ENCODE measurements around the gene BICD2. TPM values are rescaled to one million over a fixed set of nuclear protein-coding genes. Genes with fewer than 3 reads are reported as not detected.

The BICD2 gene
- total and polyA plus RNA-seq, 10 of the 15 experiments (the other 5 are each of a cell fraction or from before 2014, with no cell fraction given), result 5.3 to 25.5 (median 14.4) TPM

GRCh38 chr9:92715488-92716231 lies 49.0 kb downstream of the BICD2 start:
- no TSS peak for BruUV-seq (replicated peaks)
- WGBS (ENCODE audit: insufficient coverage, insufficient replicate concordance, low lambda C conversion rate, missing lambda C conversion rate), result 85% methylated on average over 17 of the region's 17 CpGs
- no peak for ATAC-seq
- Histone ChIP-seq H4K20me1 (ENCODE audit: control insufficient read depth, insufficient read depth) (no peaks in the 10 kb centered on the region; the same call in 1 of the 2 replicates), H3K36me3 (ENCODE audit: control insufficient read depth in 2 of 2, insufficient read depth in 2 of 2, low read length in 1 of 2) (peaks cover 34 to 68% of the 10 kb centered on the region in 2 experiments), H3K9me3 (replicated peaks; ENCODE audit: control insufficient read depth, insufficient read depth, low read length) (no peaks in the 10 kb centered on the region), H3K4me3 (no peak overlapping the region), H3K4me1 (ENCODE audit: control insufficient read depth, insufficient read depth, low read length) (peaks cover 38% of the 10 kb centered on the region), H3K4me2 (ENCODE audit: control insufficient read depth, insufficient read depth) (no peak overlapping the region), H3K9ac (ENCODE audit: control insufficient read depth, insufficient read depth, low read length) (no peak overlapping the region), H3K27me3 (replicated peaks in 1 of 2; ENCODE audit: control insufficient read depth in 2 of 2, insufficient read depth in 2 of 2, low read length in 1 of 2) (no peaks in the 10 kb centered on the region), H2AFZ (ENCODE audit: control insufficient read depth, low read depth, low read length) (no peak overlapping the region), H3K27ac (ENCODE audit: control insufficient read depth, insufficient read depth) (no peak overlapping the region), H3K79me2 (ENCODE audit: control insufficient read depth, insufficient read depth, low read length) (peaks cover 2% of the 10 kb centered on the region; the same call in 1 of the 2 replicates)
- ChIA-PET SMC1A (ENCODE audit: uncharacterized antibody, unreplicated experiment) (interaction anchor here (2.0 to 4.5 kb wide), 2 partner anchors 74 to 76 kb away, joined by 9 to 31 read pairs; no protein-coding TSS in a partner anchor), POLR2A (no interaction called here), CTCF (interaction anchor here (0.7 to 10.7 kb wide), 10 partner anchors 15 to 580 kb away, joined by 3 to 156 read pairs (median 4); no protein-coding TSS in a partner anchor), RAD21 (ENCODE audit: unreplicated experiment) (interaction anchor here (4.5 kb wide), 1 partner anchor 75 kb away, joined by 32 read pairs; no protein-coding TSS in a partner anchor)
- FAIRE-seq, result no peak
- in situ Hi-C loops (cut with MboI) (loop anchor here (5.0 kb wide), 1 partner anchor 77 kb away; no protein-coding TSS in a partner anchor), intact Hi-C loops (cut with micrococcal nuclease; ENCODE audit: unreplicated experiment) (loop anchor here (1.0 kb wide), 2 partner anchors 49 to 75 kb away; partner anchors contain the start of gene BICD2)
- no peak for DNase-seq (ENCODE audit: low read depth, low spot score)
- TF ChIP-seq PKNOX1 (IDR thresholded peaks at IDR 0.05) (no peak), MAX (IDR thresholded peaks at IDR 0.05; ENCODE audit: low read depth, low read length) (no peak), SPI1 (IDR thresholded peaks at IDR 0.05; ENCODE audit: borderline replicate concordance, insufficient read depth, low read depth, low read length) (no peak), ZBTB40 (IDR thresholded peaks at IDR 0.05; ENCODE audit: borderline replicate concordance) (no peak), IKZF1 (conservative IDR thresholded peaks at IDR 0.05) (no peak), SRF (IDR thresholded peaks at IDR 0.05; ENCODE audit: low read depth in 2 of 2, low read length in 2 of 2) (no peak), ZBED1 (IDR thresholded peaks at IDR 0.05; ENCODE audit: borderline replicate concordance) (no peak), SMAD5 (IDR thresholded peaks at IDR 0.05; ENCODE audit: low read depth) (no peak), HCFC1 (IDR thresholded peaks at IDR 0.05; ENCODE audit: low read length) (no peak), CEBPB (IDR thresholded peaks at IDR 0.05; ENCODE audit: borderline replicate concordance in 1 of 2, low read depth in 2 of 2, low read length in 2 of 2) (no peak), BCL3 (IDR thresholded peaks at IDR 0.05; ENCODE audit: borderline replicate concordance, insufficient read depth, low read depth, low read length, poor library complexity, severe bottlenecking) (no peak), GABPA (IDR thresholded peaks at IDR 0.05; ENCODE audit: low read depth) (no peak), SP1 (IDR thresholded peaks at IDR 0.05; ENCODE audit: low read depth, low read length) (no peak), EP300 (IDR thresholded peaks at IDR 0.05; ENCODE audit: borderline replicate concordance in 1 of 2, control insufficient read depth in 1 of 2, low read depth in 2 of 2, low read length in 2 of 2) (no peak), ZNF384 (IDR thresholded peaks at IDR 0.05; ENCODE audit: borderline replicate concordance, low read depth, low read length) (no peak)
